H1 (cell line): Measurements from ENCODE around the gene CBLB. TPM values are rescaled to one million over a fixed set of nuclear protein-coding genes. Genes with fewer than 3 reads are reported as not detected.

Source experiments
- CTCF ChIA-PET: fragments of 300-600 bp; sonication (Branson Sonifier 250); formaldehyde crosslinking; loops from one replicate; lab custom pipeline; 2021; ENCODE audit not compliant: partially characterized antibody; lab: Charles Lee
- POLR2A ChIA-PET: fragments of 300-600 bp; sonication (Branson Sonifier 250); formaldehyde crosslinking; loops from one replicate; lab custom pipeline; 2021; ENCODE audit warnings: inconsistent platforms; ENCODE audit not compliant: partially characterized antibody; lab: Charles Lee
- DNase-seq, 2 experiments: peaks; one replicate each; pipeline versions ENCODE4 v3.0.0 to v3.0.0-alpha.2; 2010 to 2022; ENCODE audit warnings: low spot score in 2 of 2, low read depth in 1 of 2, mixed read lengths in 1 of 2
- FAIRE-seq: peaks from 2 replicates; lab custom pipeline; 2011; peaks lifted over from hg19 to GRCh38; lab: Jason Lieb, UNC
- H2AFZ ChIP-seq: 2 replicates; pipeline ENCODE4 v1.8.1; 2012; ENCODE audit warnings: low read length, inconsistent platforms
- H2AK5ac ChIP-seq: 2 replicates; pipeline ENCODE4 v1.6.1; 2013; ENCODE audit warnings: low read depth, low read length
- H2BK120ac ChIP-seq: replicated peaks from 2 replicates; pipeline ENCODE3; 2013; ENCODE audit warnings: low read depth, low read length, inconsistent platforms
- H2BK12ac ChIP-seq: 2 replicates; pipeline ENCODE4 v1.6.1; 2013; ENCODE audit warnings: low read depth, low read length
- H2BK15ac ChIP-seq: 2 replicates; pipeline ENCODE4 v1.6.1; 2013; ENCODE audit warnings: low read length
- H2BK20ac ChIP-seq: 2 replicates; pipeline ENCODE4 v1.6.1; 2013; ENCODE audit warnings: low read length
- H2BK5ac ChIP-seq: 2 replicates; pipeline ENCODE4 v1.6.1; 2013; ENCODE audit warnings: low read depth, low read length
- H3K14ac ChIP-seq: 2 replicates; pipeline ENCODE4 v1.6.1; 2013; ENCODE audit warnings: inconsistent platforms; ENCODE audit not compliant: insufficient read length
- H3K18ac ChIP-seq: 2 replicates; pipeline ENCODE4 v1.6.1; 2013; ENCODE audit warnings: low read length; ENCODE audit errors: extremely low read depth
- H3K23ac ChIP-seq: 2 replicates; pipeline ENCODE4 v1.6.1; 2013; ENCODE audit warnings: inconsistent platforms; ENCODE audit not compliant: insufficient read length
- H3K23me2 ChIP-seq: 2 replicates; pipeline ENCODE4 v1.6.1; 2013; ENCODE audit warnings: low read depth, low read length
- H3K27ac ChIP-seq: 2 replicates; pipeline ENCODE4 v1.6.1; 2011; ENCODE audit warnings: low read depth, low read length, inconsistent platforms
- H3K27me3 ChIP-seq, 4 experiments: replicated peaks in 1 of 4; 1 replicate in 1 of 4; 2 replicates in 3 of 4; pipeline versions ENCODE4 v1.6.1 to v1.8.1; 2011 to 2013; ENCODE audit warnings: low read length in 3 of 4, mild to moderate bottlenecking in 3 of 4, inconsistent platforms in 2 of 4, mixed read lengths in 2 of 4, moderate library complexity in 1 of 4; ENCODE audit not compliant: control insufficient read depth in 3 of 4, insufficient read depth in 3 of 4; ENCODE audit errors: extremely low read depth in 1 of 4
- H3K36me3 ChIP-seq, 4 experiments: 2 replicates each; pipeline versions ENCODE4 v1.6.1 to v1.8.1; 2011 to 2013; ENCODE audit warnings: mild to moderate bottlenecking in 4 of 4, low read length in 3 of 4, moderate library complexity in 2 of 4, control low read depth in 1 of 4, inconsistent platforms in 1 of 4; ENCODE audit not compliant: insufficient read depth in 4 of 4, control insufficient read depth in 2 of 4
- H3K4ac ChIP-seq: replicated peaks from 2 replicates; pipeline ENCODE3; 2013; ENCODE audit warnings: low read length, low read depth, mixed read lengths, inconsistent platforms; ENCODE audit not compliant: insufficient read length
- H3K4me1 ChIP-seq, 4 experiments: replicated peaks in 1 of 4; 1 replicate in 1 of 4; 2 replicates in 3 of 4; pipeline versions ENCODE4 v1.6.1 to v1.8.1; 2011 to 2013; ENCODE audit warnings: low read length in 3 of 4, inconsistent platforms in 2 of 4, mixed read lengths in 1 of 4; ENCODE audit not compliant: insufficient read depth in 4 of 4, control insufficient read depth in 3 of 4
- H3K4me2 ChIP-seq, 2 experiments: 2 replicates each; pipeline versions ENCODE4 v1.6.1 to v1.8.1; 2011 to 2013; ENCODE audit warnings: low read depth in 2 of 2, low read length in 2 of 2, control low read depth in 1 of 2, inconsistent platforms in 1 of 2, mild to moderate bottlenecking in 1 of 2; ENCODE audit not compliant: insufficient read depth in 1 of 2
- H3K4me3 ChIP-seq, 4 experiments: fragments of 200-600, 300-600 bp in 1 of 4; sonication (generic), shearing (Covaris generic), sonication (Bioruptor Twin) in 1 of 4; 2 replicates each; pipeline versions ENCODE4 v1.5.1 to v1.8.1; 2011 to 2016; ENCODE audit warnings: low read length in 4 of 4, low read depth in 3 of 4, control low read depth in 2 of 4, inconsistent platforms in 2 of 4, mild to moderate bottlenecking in 2 of 4, mixed read lengths in 1 of 4, moderate library complexity in 1 of 4; ENCODE audit not compliant: insufficient read depth in 2 of 4; ENCODE audit errors: extremely low read depth in 1 of 4
- H3K56ac ChIP-seq: replicated peaks from 2 replicates; pipeline ENCODE3; 2013; ENCODE audit warnings: low read depth, mild to moderate bottlenecking, mixed read lengths, low read length, inconsistent platforms; ENCODE audit not compliant: insufficient read length
- H3K79me1 ChIP-seq: 2 replicates; pipeline ENCODE4 v1.6.1; 2013; ENCODE audit warnings: low read depth, low read length, control low read depth
- H3K79me2 ChIP-seq, 2 experiments: 2 replicates each; pipeline versions ENCODE4 v1.6.1 to v1.8.1; 2012 to 2013; ENCODE audit warnings: low read length in 2 of 2, mild to moderate bottlenecking in 2 of 2, inconsistent platforms in 1 of 2; ENCODE audit not compliant: insufficient read depth in 2 of 2, control insufficient read depth in 1 of 2
- H3K9ac ChIP-seq, 4 experiments: replicated peaks in 1 of 4; 1 replicate in 1 of 4; 2 replicates in 3 of 4; pipeline versions ENCODE4 v1.6.1 to v1.8.1; 2011 to 2013; ENCODE audit warnings: low read depth in 3 of 4, low read length in 3 of 4, control low read depth in 2 of 4, mild to moderate bottlenecking in 2 of 4, moderate library complexity in 2 of 4, inconsistent platforms in 1 of 4; ENCODE audit errors: extremely low read depth in 1 of 4
- H3K9me3 ChIP-seq, 2 experiments: 2 replicates each; pipeline versions ENCODE4 v1.6.1 to v1.8.1; 2012 to 2013; ENCODE audit warnings: mild to moderate bottlenecking in 2 of 2, moderate library complexity in 2 of 2, control low read depth in 1 of 2, inconsistent platforms in 1 of 2, low read depth in 1 of 2, low read length in 1 of 2, mixed read lengths in 1 of 2; ENCODE audit not compliant: insufficient read depth in 2 of 2
- H4K20me1 ChIP-seq, 2 experiments: replicated peaks in 1 of 2; 2 replicates each; pipeline versions ENCODE3 to v1.8.1; 2011 to 2013; ENCODE audit warnings: inconsistent platforms in 2 of 2, low read length in 2 of 2, mild to moderate bottlenecking in 1 of 2; ENCODE audit not compliant: insufficient read depth in 2 of 2, control insufficient read depth in 1 of 2
- H4K5ac ChIP-seq: 2 replicates; pipeline ENCODE4 v1.6.1; 2013; ENCODE audit warnings: low read length, low read depth, mixed read lengths, inconsistent platforms; ENCODE audit not compliant: insufficient read length
- H4K8ac ChIP-seq: 2 replicates; pipeline ENCODE4 v1.8.0; 2013; ENCODE audit warnings: mild to moderate bottlenecking, moderate library complexity, low read length, inconsistent platforms; ENCODE audit not compliant: insufficient read depth; ENCODE audit errors: extremely low read depth
- H4K91ac ChIP-seq: replicated peaks from 2 replicates; pipeline ENCODE3; 2013; ENCODE audit warnings: low read length, mixed read lengths, inconsistent platforms; ENCODE audit not compliant: insufficient read length
- SUZ12 ChIP-seq: fragments of 200-600 bp; sonication (generic); IDR thresholded peaks from 2 replicates; pipeline ENCODE4 v1.6.1; 2012; ENCODE audit warnings: mild to moderate bottlenecking, inconsistent platforms, low read length, moderate library complexity, mixed read lengths
- polyA plus RNA-seq, 7 experiments: library from polyadenylated mRNA; depleted of rRNA in 3 of 7; stranded (reverse) in 5 of 7; unstranded in 2 of 7; fragments of >200 nt in 5 of 7; fragments of 200-250 nt in 2 of 7; gene quantifications; 1 replicate in 5 of 7; 2 replicates in 1 of 7; 4 replicates in 1 of 7; pipeline versions ENCODE4 v1.2.1 to v1.2.3, GENCODE V29; 2011 to 2013; ENCODE audit warnings: missing spikeins in 2 of 7, mixed read lengths in 2 of 7
- total RNA-seq: library from RNA; stranded (reverse); fragmentation: NEBNext Ultra II Directional; extraction: Animal tissue kit (Norgen Biotek cat#: 25700); gene quantifications from 2 replicates; pipeline ENCODE4 v1.2.1, GENCODE V29; 2021

The CBLB gene
- total and polyA plus RNA-seq, 2 of the 8 experiments (the other 6 are each of a cell fraction or from before 2014, with no cell fraction given): 14.5 to 26.0 TPM

DNA sequence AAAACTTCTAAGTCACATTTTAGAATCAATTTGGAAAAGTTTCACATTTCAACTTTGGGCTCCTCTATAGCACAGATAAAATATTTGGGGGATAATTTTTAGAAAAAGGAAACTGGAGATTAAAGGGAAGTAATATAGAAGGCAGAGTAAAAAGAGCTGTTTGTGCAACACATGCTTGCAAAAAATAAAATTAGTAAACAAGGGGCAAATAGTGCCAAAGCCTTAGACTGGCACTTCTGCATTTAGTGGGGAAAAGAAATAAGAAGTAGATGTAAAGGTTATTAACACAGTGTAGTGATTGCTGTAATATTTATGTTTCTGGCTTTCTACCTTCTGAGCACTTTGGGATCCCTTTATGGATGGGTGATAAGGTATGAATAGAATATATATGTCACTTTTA lies 246.6 kb downstream of the CBLB start:
- Histone ChIP-seq H3K36me3 (no peaks in the 10 kb centered on the region), H3K9me3 (no peaks in the 10 kb centered on the region), H3K79me2 (no peaks in the 10 kb centered on the region), H4K8ac (no peak overlapping the region), H3K4me3 (no peak overlapping the region), H3K23ac (no peak overlapping the region), H3K14ac (no peak overlapping the region), H2BK15ac (no peak overlapping the region), H3K4ac (no peak overlapping the region), H4K91ac (no peak overlapping the region), H3K9ac (no peak overlapping the region), H3K27ac (no peak overlapping the region), H3K23me2 (no peaks in the 10 kb centered on the region), H3K4me1 (no peaks in the 10 kb centered on the region), H2BK120ac (no peak overlapping the region), H2BK5ac (no peak overlapping the region), H3K56ac (no peak overlapping the region), H4K20me1 (no peaks in the 10 kb centered on the region), H2BK12ac (no peak overlapping the region), H2AFZ (no peak overlapping the region), H4K5ac (no peak overlapping the region), H3K18ac (no peak overlapping the region), H2BK20ac (no peak overlapping the region), H3K4me2 (no peak overlapping the region), H3K27me3 (no peaks in the 10 kb centered on the region), H2AK5ac (no peak overlapping the region), H3K79me1 (no peaks in the 10 kb centered on the region)
- TF ChIP-seq SUZ12: no peak
- FAIRE-seq: no peak
- no peak for DNase-seq
- ChIA-PET POLR2A (interaction anchor here (0.5 kb wide), 1 partner anchor 22 kb away, joined by 5 read pairs; no protein-coding TSS in a partner anchor), CTCF (no interaction called here)
